SK-N-SH (cell line): ENCODE results near the gene MYO1D.

Experiments used
- EP300 ChIP-seq, 2 experiments: IDR thresholded peaks; 2 replicates each; pipeline versions ENCODE4 v1.4.0 to v1.6.1; 2012; ENCODE audit warnings: borderline replicate concordance in 1 of 2, low read depth in 1 of 2, low read length in 1 of 2
- RFX5 ChIP-seq: IDR thresholded peaks from 2 replicates; pipeline ENCODE4 v1.6.1; 2012; ENCODE audit warnings: mild to moderate bottlenecking, improper control_type of control experiment, low read length
- TF ChIP-seq, protein P1 (sequence below): fragments of 200-600 bp; sonication (generic); IDR thresholded peaks from 2 replicates; pipeline ENCODE4 v1.6.1; 2017; ENCODE audit warnings: antibody characterized with exemption, mild to moderate bottlenecking, moderate library complexity

DNA sequence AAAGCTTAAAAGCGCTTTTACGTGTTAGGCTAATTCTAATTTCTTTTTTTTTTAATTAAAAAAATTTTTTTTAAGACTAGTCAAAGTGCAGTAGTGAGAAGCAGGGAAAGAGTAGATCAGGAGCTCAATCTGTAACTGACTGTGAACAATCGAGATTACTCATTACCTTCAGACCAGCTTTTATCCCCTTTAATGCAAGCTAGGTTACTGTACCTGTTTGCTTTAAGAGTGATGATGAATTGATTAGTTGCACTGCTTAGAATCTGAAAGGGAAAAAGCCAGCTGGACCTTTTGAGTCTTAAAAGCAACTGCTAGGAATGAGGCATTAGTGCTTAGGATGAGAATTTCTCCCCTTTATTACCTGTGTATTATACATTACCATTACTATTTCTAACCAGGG is 413.6 kb downstream of the MYO1D start:
- TF ChIP-seq, protein P1, sequence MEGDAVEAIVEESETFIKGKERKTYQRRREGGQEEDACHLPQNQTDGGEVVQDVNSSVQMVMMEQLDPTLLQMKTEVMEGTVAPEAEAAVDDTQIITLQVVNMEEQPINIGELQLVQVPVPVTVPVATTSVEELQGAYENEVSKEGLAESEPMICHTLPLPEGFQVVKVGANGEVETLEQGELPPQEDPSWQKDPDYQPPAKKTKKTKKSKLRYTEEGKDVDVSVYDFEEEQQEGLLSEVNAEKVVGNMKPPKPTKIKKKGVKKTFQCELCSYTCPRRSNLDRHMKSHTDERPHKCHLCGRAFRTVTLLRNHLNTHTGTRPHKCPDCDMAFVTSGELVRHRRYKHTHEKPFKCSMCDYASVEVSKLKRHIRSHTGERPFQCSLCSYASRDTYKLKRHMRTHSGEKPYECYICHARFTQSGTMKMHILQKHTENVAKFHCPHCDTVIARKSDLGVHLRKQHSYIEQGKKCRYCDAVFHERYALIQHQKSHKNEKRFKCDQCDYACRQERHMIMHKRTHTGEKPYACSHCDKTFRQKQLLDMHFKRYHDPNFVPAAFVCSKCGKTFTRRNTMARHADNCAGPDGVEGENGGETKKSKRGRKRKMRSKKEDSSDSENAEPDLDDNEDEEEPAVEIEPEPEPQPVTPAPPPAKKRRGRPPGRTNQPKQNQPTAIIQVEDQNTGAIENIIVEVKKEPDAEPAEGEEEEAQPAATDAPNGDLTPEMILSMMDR, result no peak
- no peak for TF ChIP-seq RFX5
- TF ChIP-seq EP300 (IDR thresholded peaks at IDR 0.05; ENCODE audit: borderline replicate concordance in 1 of 2, low read depth in 1 of 2, low read length in 1 of 2), result no peak
